GM12801 (cell line): ENCODE results near the gene STAU1.

Experiments used
- TF ChIP-seq, protein P1 (sequence below): IDR thresholded peaks from one replicate; pipeline ENCODE4 v1.5.1; 2011; ENCODE audit warnings: control low read depth; ENCODE audit not compliant: insufficient read length; ENCODE audit errors: extremely low read depth

Gene STAU1, protein sequence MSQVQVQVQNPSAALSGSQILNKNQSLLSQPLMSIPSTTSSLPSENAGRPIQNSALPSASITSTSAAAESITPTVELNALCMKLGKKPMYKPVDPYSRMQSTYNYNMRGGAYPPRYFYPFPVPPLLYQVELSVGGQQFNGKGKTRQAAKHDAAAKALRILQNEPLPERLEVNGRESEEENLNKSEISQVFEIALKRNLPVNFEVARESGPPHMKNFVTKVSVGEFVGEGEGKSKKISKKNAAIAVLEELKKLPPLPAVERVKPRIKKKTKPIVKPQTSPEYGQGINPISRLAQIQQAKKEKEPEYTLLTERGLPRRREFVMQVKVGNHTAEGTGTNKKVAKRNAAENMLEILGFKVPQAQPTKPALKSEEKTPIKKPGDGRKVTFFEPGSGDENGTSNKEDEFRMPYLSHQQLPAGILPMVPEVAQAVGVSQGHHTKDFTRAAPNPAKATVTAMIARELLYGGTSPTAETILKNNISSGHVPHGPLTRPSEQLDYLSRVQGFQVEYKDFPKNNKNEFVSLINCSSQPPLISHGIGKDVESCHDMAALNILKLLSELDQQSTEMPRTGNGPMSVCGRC

DNA sequence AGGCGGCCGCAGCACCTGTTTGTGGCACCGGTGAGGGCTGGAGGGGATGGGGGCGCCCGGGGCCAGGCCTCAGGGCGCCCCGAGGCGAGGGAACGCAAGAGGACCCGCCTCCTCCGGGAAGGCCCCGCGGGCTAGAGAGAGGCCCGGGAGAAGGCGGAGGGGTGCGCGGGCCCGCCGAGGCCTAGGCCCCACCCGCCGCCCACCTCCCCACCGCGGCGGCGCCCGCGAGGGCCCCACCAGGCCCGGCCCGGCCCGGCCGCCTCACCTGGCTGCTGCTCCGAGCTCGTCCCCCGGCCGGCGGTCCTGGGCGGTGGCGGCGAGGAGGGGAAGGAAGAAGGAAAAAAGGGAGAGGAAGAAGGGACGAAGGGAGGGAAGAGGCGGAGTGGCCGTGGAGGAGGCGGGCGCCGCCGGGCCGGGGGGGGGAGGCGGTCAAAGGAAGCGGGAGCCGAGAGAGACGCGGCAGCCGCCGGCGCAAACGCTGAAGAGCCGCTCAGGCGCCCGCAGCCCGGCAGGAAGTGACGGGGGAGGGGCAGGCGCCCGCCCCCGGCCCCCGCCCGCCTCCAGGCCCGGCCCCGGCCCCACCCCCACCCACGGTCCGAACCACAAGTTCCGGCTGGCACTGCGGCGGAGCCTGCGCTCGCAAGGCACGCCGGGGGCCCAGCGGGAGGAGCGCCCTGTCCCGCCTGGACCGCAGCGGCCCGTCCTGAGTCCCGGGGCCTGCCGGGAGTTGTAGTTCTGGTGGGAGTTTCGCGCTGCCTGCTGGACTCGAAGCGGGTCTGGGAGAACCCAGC, at the start of gene STAU1:
Gene STAU1, minus strand, starts transcription at position 484 of the 791 bp plus-strand sequence. CDS start 22,133 bp downstream, outside the sequence.
- TF ChIP-seq, protein P1, sequence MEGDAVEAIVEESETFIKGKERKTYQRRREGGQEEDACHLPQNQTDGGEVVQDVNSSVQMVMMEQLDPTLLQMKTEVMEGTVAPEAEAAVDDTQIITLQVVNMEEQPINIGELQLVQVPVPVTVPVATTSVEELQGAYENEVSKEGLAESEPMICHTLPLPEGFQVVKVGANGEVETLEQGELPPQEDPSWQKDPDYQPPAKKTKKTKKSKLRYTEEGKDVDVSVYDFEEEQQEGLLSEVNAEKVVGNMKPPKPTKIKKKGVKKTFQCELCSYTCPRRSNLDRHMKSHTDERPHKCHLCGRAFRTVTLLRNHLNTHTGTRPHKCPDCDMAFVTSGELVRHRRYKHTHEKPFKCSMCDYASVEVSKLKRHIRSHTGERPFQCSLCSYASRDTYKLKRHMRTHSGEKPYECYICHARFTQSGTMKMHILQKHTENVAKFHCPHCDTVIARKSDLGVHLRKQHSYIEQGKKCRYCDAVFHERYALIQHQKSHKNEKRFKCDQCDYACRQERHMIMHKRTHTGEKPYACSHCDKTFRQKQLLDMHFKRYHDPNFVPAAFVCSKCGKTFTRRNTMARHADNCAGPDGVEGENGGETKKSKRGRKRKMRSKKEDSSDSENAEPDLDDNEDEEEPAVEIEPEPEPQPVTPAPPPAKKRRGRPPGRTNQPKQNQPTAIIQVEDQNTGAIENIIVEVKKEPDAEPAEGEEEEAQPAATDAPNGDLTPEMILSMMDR = no peak

DNA sequence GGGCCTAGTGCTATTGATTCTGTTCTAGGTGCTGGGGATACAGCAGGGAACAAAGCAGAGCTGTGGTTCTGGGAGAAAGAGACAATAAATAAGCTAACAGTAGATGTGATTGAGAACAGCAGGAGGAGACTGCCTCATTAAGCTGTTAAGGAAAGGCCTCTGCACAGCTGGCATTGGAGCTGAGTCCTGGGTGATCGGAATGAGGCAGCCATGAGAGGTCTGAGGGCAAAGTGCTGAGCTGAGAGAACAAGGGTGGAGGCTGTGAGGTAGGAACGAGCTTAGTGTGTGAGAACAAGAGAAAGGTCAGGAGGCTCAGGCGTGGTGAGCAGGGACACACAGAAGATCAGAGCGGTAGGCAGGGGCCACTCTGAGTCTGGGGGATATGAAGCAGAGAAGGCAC, 49.4 kb upstream of the STAU1 start:
- TF ChIP-seq, protein P1 = no peak

DNA sequence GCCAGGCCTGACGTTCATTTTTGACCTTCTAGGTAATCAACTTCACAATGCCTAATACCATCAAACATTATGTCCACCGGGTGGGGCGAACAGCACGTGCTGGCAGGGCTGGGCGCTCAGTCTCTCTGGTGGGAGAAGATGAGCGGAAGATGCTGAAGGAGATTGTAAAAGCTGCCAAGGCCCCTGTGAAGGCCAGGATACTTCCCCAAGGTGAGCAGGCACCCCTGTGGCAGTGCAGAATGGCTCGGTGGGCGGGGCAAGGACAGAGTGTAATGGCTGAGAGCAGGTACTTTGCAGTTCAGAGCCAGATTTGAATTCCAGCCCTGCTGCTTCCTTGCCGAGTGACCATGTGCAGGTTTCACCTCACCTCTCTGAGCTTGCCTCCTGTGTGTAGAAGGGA, 48.2 kb upstream of the STAU1 start:
- TF ChIP-seq, protein P1 = no peak

DNA sequence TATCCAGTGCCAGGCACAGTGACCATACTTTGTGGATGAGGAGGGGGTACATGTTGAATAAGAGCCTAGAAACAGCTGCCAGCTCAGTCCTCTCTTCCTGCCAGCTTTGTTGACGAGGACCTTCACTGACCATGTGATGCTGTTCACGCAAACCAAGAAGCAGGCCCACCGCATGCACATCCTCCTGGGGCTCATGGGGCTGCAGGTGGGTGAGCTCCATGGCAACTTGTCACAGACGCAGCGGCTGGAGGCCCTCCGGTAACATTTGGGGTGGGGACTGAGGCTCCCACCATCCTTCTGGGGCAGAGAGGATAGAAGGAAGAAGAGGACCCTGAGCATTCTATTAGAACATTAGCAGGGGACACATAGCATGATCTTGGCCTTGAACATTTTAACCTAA, 46.7 kb upstream of the STAU1 start:
- TF ChIP-seq, protein P1 = no peak

DNA sequence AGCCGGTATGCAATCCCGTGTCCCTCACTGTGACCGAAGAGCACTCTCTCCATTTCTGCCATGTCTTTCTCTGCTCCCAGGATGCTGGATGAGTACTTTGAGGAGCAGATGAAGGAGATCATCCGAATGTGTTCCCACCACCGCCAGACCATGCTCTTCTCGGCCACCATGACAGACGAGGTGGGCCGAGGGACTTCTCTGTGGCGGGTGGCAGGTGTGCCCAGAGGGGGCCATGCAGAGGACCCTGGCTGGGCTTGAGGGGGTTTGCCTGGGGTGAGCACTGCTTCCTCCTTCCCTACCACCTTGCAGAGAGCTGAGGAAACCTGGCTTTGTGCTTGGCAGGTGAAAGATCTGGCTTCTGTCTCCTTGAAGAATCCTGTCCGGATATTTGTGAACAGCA, 45.1 kb upstream of the STAU1 start:
- TF ChIP-seq, protein P1 = no peak

DNA sequence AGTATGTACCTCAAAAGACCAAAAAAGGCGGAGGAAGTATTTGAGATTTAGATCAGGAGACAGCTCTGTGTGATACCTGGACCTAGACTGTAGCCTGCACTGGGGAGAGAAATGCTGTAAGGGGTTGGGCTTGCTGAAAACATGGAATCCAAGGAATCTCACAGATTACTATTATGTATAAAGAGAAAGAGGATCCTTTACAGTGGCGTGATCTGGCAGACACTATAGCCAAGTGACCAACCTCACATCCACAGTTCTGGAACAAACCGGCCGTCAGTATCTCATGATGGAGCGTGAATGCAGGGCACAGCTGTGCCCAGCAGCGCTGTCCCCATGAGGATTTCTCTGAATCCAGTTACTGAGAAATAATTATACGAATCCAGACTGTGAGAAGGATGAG, 43.3 kb upstream of the STAU1 start:
- TF ChIP-seq, protein P1 = no peak

DNA sequence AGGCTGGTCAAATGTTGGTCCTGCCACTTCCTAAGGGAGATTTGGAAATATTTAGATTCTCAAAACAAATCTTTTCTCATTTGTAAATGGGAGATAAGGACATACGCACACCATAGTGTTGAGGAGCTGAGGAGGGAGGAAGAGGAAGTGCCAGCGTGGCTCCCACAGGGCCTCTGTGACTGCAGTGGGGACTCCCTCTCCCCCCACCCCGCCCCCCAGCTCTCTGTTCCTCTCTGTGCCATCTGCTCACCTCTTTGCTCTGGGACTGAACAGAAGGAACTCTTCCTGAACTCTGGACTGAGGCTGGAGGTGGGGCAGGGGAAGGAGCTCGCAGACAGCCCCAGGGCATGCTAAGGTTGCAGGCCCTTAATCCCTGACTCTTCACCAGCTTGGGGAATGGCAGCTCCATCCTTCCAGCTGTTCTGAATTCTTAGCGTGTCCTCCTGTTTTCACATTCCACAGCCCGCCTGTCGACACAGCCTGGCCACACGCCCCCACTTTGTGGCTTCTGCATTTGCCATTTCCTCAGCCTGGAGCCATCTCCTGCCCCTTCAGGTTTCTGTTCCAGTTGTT, 42.5 kb upstream of the STAU1 start:
- TF ChIP-seq, protein P1 = no peak
